Urinary bladder (tissue), 4 donors: Measurements from ENCODE around the gene ZSWIM3. TPM values are rescaled to one million over a fixed set of nuclear protein-coding genes. Genes with fewer than 3 reads are reported as not detected.
"Not testable (repeated sequence)": the region's sequence is repeated elsewhere in the genome, so short reads cannot be mapped to it uniquely, and the experiment has no call there.

Source experiments
- DNase-seq: peaks from one replicate; pipeline ENCODE4 v3.0.0-alpha.2; 2015; ENCODE audit errors: extremely low spot score
- H3K27ac ChIP-seq: one replicate; pipeline ENCODE4 v1.5.1; 2013; ENCODE audit warnings: low read depth, mild to moderate bottlenecking, moderate library complexity
- H3K36me3 ChIP-seq: one replicate; pipeline ENCODE4 v1.6.1; 2013; ENCODE audit warnings: mild to moderate bottlenecking, moderate library complexity; ENCODE audit not compliant: insufficient read depth
- H3K4me1 ChIP-seq: one replicate; pipeline ENCODE4 v1.6.1; 2013; ENCODE audit warnings: mild to moderate bottlenecking, moderate library complexity; ENCODE audit not compliant: insufficient read depth
- H3K4me3 ChIP-seq: one replicate; pipeline ENCODE4 v1.5.1; 2013; ENCODE audit warnings: low read depth, low read length
- WGBS: extraction: QIAGEN DNeasy Blood & Tissue Kit; methylation state at CpG from one replicate; pipeline ENCODE4 v1.1.7; 2013; 5-methylcytosine and 5-hydroxymethylcytosine counted together
- polyA plus RNA-seq: library from polyadenylated mRNA; stranded (reverse); fragments of 200-250 nt; gene quantifications from one replicate; pipeline ENCODE4 v1.2.3, GENCODE V29; 2013
- total RNA-seq: library from RNA; depleted of rRNA; stranded (reverse); fragments of >200 nt; gene quantifications from one replicate; pipeline ENCODE4 v1.2.3, GENCODE V29; 2014
- donor health status: healthy with polysubstance abuse.
- donor health status: healthy.

The ZSWIM3 gene
- total and polyA plus RNA-seq, 2 donors: 2.7 to 5.6 TPM

DNA sequence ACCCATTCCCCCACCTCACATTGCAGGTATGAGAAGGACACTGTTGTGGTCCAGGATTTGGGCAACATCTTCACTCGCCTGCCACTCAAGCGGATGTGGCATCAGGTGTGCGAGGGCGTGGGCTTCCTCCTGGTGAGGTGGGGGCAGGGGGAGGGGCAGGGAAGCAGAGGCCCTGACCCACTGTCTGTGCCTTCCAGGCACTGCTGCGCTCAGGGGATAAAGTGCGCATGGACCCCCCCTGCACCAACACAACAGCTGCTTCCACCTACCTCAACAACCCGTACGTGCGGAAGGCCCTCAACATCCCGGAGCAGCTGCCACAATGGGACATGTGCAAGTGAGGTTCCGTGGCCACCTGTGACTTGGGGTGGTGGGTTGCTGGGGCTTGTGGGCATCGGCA, 37.4 kb downstream of the ZSWIM3 start:
- H3K27ac ChIP-seq: no peak overlapping the region
- H3K4me1 ChIP-seq: no peaks in the 10 kb centered on the region
- H3K36me3 ChIP-seq: peaks cover 4% of the 10 kb centered on the region
- no peak overlapping the region for H3K4me3 ChIP-seq
- WGBS: 78% methylated on average over 12 of the region's 12 CpGs
- DNase-seq: no peak

- no peak overlapping the region for H3K4me3 ChIP-seq
- DNase-seq: no peak
- no peak overlapping the region for H3K27ac ChIP-seq
- 92% methylated on average over 14 of the region's 14 CpGs for WGBS
- no peaks in the 10 kb centered on the region for H3K4me1 ChIP-seq
- peaks cover 4% of the 10 kb centered on the region for H3K36me3 ChIP-seq
Measured at GRCh38 chr20:45896641-45897161, 39.3 kb downstream of the ZSWIM3 start.

DNA sequence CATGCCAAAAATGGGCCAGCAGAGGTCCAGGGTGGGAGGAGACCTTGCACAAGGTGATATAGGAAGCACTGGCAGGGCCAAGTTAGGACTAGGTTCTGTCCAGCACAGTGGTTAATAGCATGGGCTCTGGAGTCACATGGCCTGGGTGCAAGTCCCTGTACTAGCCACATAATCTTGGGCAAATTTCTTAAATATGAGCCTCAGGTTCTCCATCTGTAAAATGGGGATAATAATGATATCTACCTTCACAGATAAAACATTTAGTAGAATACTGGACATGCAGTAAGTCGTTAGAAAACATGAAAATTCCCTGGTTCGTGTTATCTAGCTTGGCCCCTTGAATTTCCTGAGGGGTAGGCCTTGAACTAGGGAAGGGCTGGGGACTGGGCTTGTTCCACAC, 39.9 kb downstream of the ZSWIM3 start:
- H3K4me3 ChIP-seq: no peak overlapping the region
- 84% methylated on average over 2 of the region's 2 CpGs for WGBS
- H3K4me1 ChIP-seq: no peaks in the 10 kb centered on the region
- DNase-seq: no peak
- H3K36me3 ChIP-seq: peaks cover 4% of the 10 kb centered on the region
- H3K27ac ChIP-seq: no peak overlapping the region

DNA sequence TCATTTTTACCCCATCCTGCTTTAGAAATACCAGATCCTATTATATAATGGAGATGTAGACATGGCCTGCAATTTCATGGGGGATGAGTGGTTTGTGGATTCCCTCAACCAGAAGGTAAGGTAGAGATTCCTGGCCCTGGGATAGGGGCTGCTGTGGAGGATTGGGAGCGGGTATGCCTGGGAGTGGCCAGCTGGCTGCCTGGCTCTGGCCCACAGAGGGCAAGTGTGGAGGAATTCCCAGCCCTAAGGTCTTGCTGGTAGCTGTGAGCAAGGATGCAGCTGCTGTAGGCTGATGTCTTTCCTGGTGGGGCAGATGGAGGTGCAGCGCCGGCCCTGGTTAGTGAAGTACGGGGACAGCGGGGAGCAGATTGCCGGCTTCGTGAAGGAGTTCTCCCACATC, 40.3 kb downstream of the ZSWIM3 start:
- WGBS: 95% methylated on average over 7 of the region's 7 CpGs
- no peak overlapping the region for H3K4me3 ChIP-seq
- H3K36me3 ChIP-seq: peaks cover 4% of the 10 kb centered on the region
- no peak for DNase-seq
- H3K4me1 ChIP-seq: no peaks in the 10 kb centered on the region
- no peak overlapping the region for H3K27ac ChIP-seq

DNA sequence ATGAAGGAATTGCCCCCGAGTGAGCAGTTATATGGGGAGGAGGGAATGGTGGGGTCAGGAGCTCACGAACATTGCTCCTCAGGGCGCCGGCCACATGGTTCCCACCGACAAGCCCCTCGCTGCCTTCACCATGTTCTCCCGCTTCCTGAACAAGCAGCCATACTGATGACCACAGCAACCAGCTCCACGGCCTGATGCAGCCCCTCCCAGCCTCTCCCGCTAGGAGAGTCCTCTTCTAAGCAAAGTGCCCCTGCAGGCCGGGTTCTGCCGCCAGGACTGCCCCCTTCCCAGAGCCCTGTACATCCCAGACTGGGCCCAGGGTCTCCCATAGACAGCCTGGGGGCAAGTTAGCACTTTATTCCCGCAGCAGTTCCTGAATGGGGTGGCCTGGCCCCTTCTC, 40.9 kb downstream of the ZSWIM3 start:
- H3K4me3 ChIP-seq: no peak overlapping the region

DNA sequence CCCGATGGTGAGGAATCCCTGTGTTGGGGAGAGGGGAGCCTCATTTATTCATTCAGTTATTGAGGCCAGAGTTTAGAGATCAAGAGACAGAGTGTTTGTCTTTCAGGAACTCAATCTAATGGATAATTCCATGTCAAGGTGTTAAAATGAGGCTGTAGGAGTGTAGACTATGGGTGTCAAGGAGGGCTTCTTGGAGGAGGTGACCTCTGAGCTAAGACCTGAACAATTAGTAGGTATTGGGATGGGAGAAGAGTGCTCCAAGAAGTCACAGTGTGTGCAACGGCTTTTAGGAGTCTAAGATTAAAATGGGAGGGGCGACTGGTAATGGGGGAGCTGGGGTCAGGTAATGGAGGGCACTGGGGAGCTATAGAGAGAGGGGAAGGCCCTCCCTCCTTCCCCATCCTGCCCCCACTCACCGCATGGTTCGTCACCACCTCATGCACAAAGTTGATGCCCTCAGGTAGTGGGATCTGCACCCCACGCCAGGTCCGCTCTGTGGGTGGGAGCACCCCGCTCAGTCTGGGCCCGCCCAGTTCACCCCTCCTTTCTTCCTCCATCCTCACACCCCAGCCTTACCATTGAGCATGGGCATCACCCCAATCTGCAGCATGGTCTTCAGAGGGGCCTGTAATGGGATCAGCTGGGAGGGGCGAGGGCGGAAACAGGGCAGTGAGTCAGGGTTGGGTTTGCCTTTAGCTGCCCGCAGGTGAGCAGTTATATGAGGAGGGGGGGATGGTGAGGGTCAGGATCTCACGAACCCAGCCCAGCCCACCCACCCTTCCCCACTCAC, 41.8 kb downstream of the ZSWIM3 start:
- DNase-seq: no peak
- Histone ChIP-seq H3K4me1 (no peaks in the 10 kb centered on the region), H3K4me3 (no peak overlapping the region), H3K36me3 (peaks cover 4% of the 10 kb centered on the region), H3K27ac (no peak overlapping the region)
- 87% methylated on average over 13 of the region's 13 CpGs for WGBS

More for the DNA sequence above, 40.9 kb downstream of the ZSWIM3 start:
- H3K27ac ChIP-seq: no peak overlapping the region
- 82% methylated on average over 12 of the region's 12 CpGs for WGBS
- peaks cover 4% of the 10 kb centered on the region for H3K36me3 ChIP-seq
- DNase-seq: no peak
- no peaks in the 10 kb centered on the region for H3K4me1 ChIP-seq

DNA sequence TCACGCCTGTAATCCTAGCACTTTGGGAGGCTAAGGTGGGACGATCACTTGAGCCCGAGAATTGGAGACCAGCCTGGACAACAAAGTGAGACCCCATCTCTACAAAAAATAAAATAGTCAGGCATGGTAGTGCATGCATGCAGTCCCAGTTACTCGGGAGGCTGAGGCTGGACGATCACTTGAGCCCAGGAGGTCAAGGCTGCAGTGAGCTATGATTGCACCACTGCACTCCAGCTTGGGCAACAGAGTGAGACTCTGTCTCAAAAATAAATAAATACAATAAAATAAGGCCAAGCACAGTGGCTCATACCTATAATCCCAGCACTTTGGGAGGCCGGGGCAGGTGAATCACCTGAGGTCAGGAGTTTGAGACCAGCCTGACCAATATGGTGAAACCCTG, 43.9 kb downstream of the ZSWIM3 start:
- not testable (repeated sequence) for DNase-seq, H3K4me3 ChIP-seq, H3K27ac ChIP-seq, H3K36me3 ChIP-seq, H3K4me1 ChIP-seq
- 96% methylated on average over 6 of the region's 6 CpGs for WGBS

DNA sequence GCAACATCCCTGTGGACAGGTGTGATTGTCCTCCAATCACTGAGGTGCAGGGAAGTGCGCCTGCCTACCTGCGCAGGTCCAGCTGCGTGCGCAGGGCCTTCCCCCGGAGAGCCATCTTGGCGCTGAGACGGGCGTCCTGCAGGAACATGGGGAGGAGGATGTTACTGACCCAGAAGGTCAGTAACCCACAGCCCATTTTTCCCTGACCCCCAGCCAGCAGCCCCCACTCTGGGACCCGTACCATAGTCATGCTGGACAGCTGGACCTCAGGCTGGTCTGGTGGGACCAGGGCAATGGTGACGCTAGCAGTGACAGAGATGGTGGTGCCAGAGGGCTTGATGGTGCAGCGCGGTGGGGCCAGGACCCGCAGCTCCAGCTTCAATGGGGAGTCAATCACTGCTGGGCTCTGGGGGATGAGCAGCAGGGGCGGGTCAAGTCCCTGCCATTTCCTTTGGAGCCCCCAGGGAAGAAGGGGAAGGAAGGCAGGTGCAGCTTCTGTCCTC, 44.8 kb downstream of the ZSWIM3 start:
- H3K36me3 ChIP-seq: peaks cover 3% of the 10 kb centered on the region
- DNase-seq: no peak
- 93% methylated on average over 14 of the region's 14 CpGs for WGBS
- no peak overlapping the region for H3K27ac ChIP-seq
- H3K4me1 ChIP-seq: no peaks in the 10 kb centered on the region
- no peak overlapping the region for H3K4me3 ChIP-seq

- Histone ChIP-seq H3K36me3 (no peaks in the 10 kb centered on the region), H3K27ac (no peak overlapping the region), H3K4me3 (no peak overlapping the region), H3K4me1 (no peaks in the 10 kb centered on the region)
- WGBS: 83% methylated on average over 16 of the region's 16 CpGs
- no peak for DNase-seq
Measured at GRCh38 chr20:45904583-45905504, 47.4 kb downstream of the ZSWIM3 start.

GRCh38 chr20:45905505-45906079, 48.2 kb downstream of the ZSWIM3 start:
- H3K36me3 ChIP-seq: no peaks in the 10 kb centered on the region
- WGBS: 89% methylated on average over 8 of the region's 8 CpGs

GRCh38 chr20:45907219-45907948, 50.0 kb downstream of the ZSWIM3 start:
- 94% methylated on average over 17 of the region's 17 CpGs for WGBS
- H3K4me1 ChIP-seq: no peaks in the 10 kb centered on the region
- DNase-seq: no peak
- no peaks in the 10 kb centered on the region for H3K36me3 ChIP-seq
- no peak overlapping the region for H3K4me3 ChIP-seq
- H3K27ac ChIP-seq: no peak overlapping the region

More at GRCh38 chr20:45905505-45906079, 48.2 kb downstream of the ZSWIM3 start:
- Histone ChIP-seq H3K27ac (no peak overlapping the region), H3K4me3 (no peak overlapping the region), H3K4me1 (no peaks in the 10 kb centered on the region)
- DNase-seq: no peak

GRCh38 chr20:45908084-45908483, 50.7 kb downstream of the ZSWIM3 start:
- no peak overlapping the region for H3K27ac ChIP-seq
- H3K4me1 ChIP-seq: no peaks in the 10 kb centered on the region
- 97% methylated on average over 2 of the region's 2 CpGs for WGBS
- H3K36me3 ChIP-seq: no peaks in the 10 kb centered on the region
- no peak overlapping the region for H3K4me3 ChIP-seq
- no peak for DNase-seq

DNA sequence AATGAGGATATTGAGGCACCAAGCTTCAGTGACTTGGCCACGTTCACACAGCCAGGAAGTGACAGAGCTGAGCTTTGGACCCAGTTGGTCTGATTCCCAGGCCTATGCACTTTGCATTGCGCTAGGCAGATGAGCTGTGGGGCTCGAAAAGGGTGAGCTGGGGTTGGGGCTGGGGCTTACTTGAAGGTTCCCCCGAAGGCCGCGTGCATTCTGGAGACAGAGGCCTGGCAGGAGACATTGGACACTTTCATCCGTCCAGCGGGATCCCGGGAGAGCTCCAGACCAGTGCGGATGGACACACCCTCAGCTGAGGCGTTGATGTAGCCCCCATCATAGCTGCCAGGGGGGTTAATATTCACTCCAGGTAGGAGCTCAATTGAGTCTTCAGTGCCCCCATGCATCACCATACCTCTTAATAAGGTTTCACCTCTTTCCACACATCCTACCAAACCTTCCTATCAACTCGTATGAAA, 52.0 kb downstream of the ZSWIM3 start:
- H3K4me1 ChIP-seq: no peaks in the 10 kb centered on the region
- 89% methylated on average over 12 of the region's 12 CpGs for WGBS

More for the DNA sequence above, 52.0 kb downstream of the ZSWIM3 start:
- Histone ChIP-seq H3K36me3 (no peaks in the 10 kb centered on the region), H3K27ac (no peak overlapping the region), H3K4me3 (no peak overlapping the region)
- no peak for DNase-seq
